Body of pancreas (tissue), 4 donors: ENCODE measurements around the gene MYO16. TPM values are rescaled to one million over a fixed set of nuclear protein-coding genes. Genes with fewer than 3 reads are reported as not detected.

ENCODE experiments used
- ATAC-seq: fragments of 150-250 bp; one replicate; pipeline ENCODE4 v1.9.1; 2016
- DNase-seq, 4 donors: peaks; one replicate each; pipeline ENCODE4 v3.0.0-alpha.2; 2019
- H3K27ac ChIP-seq, 4 donors: fragments of 200-600 bp; sonication (generic); 1 replicate in 3 of 4; 2 replicates in 1 of 4; pipeline versions ENCODE4 v1.5.1 to v1.6.1; 2016 to 2019; ENCODE audit warnings: mild to moderate bottlenecking in 1 of 4, mixed read lengths in 1 of 4, moderate library complexity in 1 of 4
- H3K27me3 ChIP-seq, 2 donors: fragments of 200-600 bp; sonication (generic); one replicate each; pipeline ENCODE4 v1.6.0; 2016; ENCODE audit warnings: mild to moderate bottlenecking in 1 of 2
- H3K36me3 ChIP-seq, 2 donors: fragments of 200-600 bp; sonication (generic); replicated peaks in 1 of 2; 2 replicates each; pipeline ENCODE4 v1.5.1; 2016; ENCODE audit warnings: low read depth in 2 of 2; ENCODE audit not compliant: insufficient read depth in 1 of 2
- H3K4me1 ChIP-seq: fragments of 200-600 bp; sonication (generic); one replicate; pipeline ENCODE4 v1.6.0; 2016
- H3K4me3 ChIP-seq, 2 donors: fragments of 200-600 bp; sonication (generic); 1 replicate in 1 of 2; 2 replicates in 1 of 2; pipeline ENCODE4 v1.5.1; 2016 to 2019
- H3K9me3 ChIP-seq, 3 donors: fragments of 200-600 bp; sonication (generic); 1 replicate in 2 of 3; 2 replicates in 1 of 3; pipeline ENCODE4 v1.5.1; 2016
- POLR2A ChIP-seq, 3 donors: fragments of 450-650 bp; IDR thresholded peaks; one replicate each; pipeline ENCODE4 v1.6.1; 2016; ENCODE audit warnings: antibody characterized with exemption in 3 of 3, mild to moderate bottlenecking in 2 of 3
- WGBS, 2 donors: methylation state at CpG; one replicate each; pipeline ENCODE4 v1.1.5; 2017; 5-methylcytosine and 5-hydroxymethylcytosine counted together
- intact Hi-C: fragments of 100-400 bp; cut with DNase I; formaldehyde crosslinking; loops from one replicate; pipeline ENCODE4 v1.15.1; 2023
- total RNA-seq, 2 donors: library from RNA; depleted of rRNA; stranded (reverse); fragments of >200 nt; gene quantifications; one replicate each; pipeline ENCODE4 v1.1.0, GENCODE V29; 2016
- TF ChIP-seq, protein P1 (sequence below), 7 experiments: fragments of 450-650 bp in 4 of 7; fragments of 200-600 bp in 3 of 7; sonication (generic) in 3 of 7; IDR thresholded peaks; one replicate each; pipeline ENCODE4 v1.5.1; 2016 to 2019; ENCODE audit warnings: antibody characterized with exemption in 7 of 7

Gene MYO16
- total RNA-seq, 2 donors from 2014 or later = under 0.01 to 0.78 TPM

DNA sequence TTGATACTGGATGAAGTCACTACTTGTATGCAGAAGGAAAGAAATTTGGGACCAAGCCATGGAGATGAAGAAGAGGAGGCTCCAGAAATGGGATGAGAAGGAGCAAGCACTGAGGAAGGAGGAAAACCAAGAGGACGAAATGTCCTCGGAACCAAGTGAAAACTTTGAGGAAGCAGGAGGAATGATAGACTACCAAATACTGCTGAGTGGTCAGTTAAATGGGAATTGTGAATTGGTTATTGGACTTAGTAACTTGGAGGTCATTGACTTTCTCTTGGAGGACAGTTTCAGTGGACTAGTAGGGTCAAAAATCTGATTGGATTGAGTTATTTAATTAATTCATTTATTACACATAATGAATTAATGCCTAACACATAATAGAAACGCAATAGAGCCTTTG is 167.9 kb downstream of the MYO16 start:
- H3K27me3 ChIP-seq = no peaks in the 10 kb centered on the region
- 58 to 67% methylated on average over 3 of the region's 3 CpGs for WGBS, 2 donors
- H3K4me1 ChIP-seq = no peaks in the 10 kb centered on the region
- H3K9me3 ChIP-seq = no peaks in the 10 kb centered on the region
- ATAC-seq (no peak), DNase-seq (no peak)
- intact Hi-C loops = no loop called here
- H3K4me3 ChIP-seq = no peak overlapping the region
- H3K27ac ChIP-seq = no peak overlapping the region
- H3K36me3 ChIP-seq = no peaks in the 10 kb centered on the region
- TF ChIP-seq POLR2A (IDR thresholded peaks at IDR 0.05) = no peak
- TF ChIP-seq, protein P1, sequence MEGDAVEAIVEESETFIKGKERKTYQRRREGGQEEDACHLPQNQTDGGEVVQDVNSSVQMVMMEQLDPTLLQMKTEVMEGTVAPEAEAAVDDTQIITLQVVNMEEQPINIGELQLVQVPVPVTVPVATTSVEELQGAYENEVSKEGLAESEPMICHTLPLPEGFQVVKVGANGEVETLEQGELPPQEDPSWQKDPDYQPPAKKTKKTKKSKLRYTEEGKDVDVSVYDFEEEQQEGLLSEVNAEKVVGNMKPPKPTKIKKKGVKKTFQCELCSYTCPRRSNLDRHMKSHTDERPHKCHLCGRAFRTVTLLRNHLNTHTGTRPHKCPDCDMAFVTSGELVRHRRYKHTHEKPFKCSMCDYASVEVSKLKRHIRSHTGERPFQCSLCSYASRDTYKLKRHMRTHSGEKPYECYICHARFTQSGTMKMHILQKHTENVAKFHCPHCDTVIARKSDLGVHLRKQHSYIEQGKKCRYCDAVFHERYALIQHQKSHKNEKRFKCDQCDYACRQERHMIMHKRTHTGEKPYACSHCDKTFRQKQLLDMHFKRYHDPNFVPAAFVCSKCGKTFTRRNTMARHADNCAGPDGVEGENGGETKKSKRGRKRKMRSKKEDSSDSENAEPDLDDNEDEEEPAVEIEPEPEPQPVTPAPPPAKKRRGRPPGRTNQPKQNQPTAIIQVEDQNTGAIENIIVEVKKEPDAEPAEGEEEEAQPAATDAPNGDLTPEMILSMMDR (IDR thresholded peaks at IDR 0.05) = no peak

DNA sequence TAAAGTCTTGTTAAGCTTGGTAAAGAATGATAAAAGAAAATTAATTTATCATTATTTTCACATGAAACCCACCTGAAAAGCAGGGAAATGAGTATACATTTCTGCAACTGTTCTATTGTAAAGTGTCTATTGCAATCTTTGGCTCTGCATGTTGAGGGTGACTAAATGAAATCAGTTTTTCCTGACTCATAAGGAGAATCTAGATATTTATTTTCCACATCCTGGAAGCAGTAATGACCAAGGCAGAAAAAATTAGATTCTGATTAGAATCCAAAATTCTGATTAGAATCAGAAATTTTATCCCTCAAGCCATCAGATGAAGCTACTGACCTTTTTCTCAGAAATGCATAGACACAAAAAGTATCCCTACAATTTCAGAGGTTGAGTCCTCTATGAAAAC is 178.4 kb downstream of the MYO16 start:
- Histone ChIP-seq H3K4me1 (no peaks in the 10 kb centered on the region), H3K27ac (no peak overlapping the region), H3K4me3 (no peak overlapping the region), H3K36me3 (no peaks in the 10 kb centered on the region), H3K27me3 (no peaks in the 10 kb centered on the region), H3K9me3 (no peaks in the 10 kb centered on the region)
- DNase-seq (no peak), ATAC-seq (no peak)
- no peak for TF ChIP-seq POLR2A (IDR thresholded peaks at IDR 0.05)
- TF ChIP-seq, protein P1 (IDR thresholded peaks at IDR 0.05) = no peak
- intact Hi-C loops = no loop called here

DNA sequence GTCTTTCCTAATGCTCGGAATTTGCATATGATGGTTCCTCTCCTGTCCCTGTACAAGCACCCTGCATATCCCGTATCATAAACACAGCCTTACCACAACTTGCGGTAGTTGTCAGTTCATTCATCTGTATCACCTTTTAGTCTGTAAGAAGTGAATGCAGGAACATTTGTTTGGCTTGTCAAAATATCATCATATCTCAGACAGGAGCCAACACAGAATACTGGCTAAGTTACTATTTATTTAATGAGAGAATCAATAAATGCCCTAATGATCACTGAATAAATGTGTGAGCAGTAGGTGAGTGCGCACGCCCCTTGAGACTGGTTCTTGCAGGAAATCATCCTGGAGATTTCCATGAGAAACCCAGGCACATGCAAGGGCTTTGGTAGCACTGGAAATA is 182.8 kb downstream of the MYO16 start:
- H3K27ac ChIP-seq = peak overlapping the region in 1 of 4 donors; percentile 7
- no peak overlapping the region for H3K4me3 ChIP-seq
- no peak for TF ChIP-seq POLR2A (IDR thresholded peaks at IDR 0.05)
- TF ChIP-seq, protein P1 (IDR thresholded peaks at IDR 0.05) = no peak
- H3K4me1 ChIP-seq = no peaks in the 10 kb centered on the region
- ATAC-seq (no peak), DNase-seq (no peak)
- intact Hi-C loops = no loop called here
- peaks cover 0 to 2% (median 0%) of the 10 kb centered on the region in 3 donors for H3K9me3 ChIP-seq
- H3K27me3 ChIP-seq = no peaks in the 10 kb centered on the region
- 45 to 59% methylated on average over 5 of the region's 5 CpGs for WGBS, 2 donors
- H3K36me3 ChIP-seq = no peaks in the 10 kb centered on the region

DNA sequence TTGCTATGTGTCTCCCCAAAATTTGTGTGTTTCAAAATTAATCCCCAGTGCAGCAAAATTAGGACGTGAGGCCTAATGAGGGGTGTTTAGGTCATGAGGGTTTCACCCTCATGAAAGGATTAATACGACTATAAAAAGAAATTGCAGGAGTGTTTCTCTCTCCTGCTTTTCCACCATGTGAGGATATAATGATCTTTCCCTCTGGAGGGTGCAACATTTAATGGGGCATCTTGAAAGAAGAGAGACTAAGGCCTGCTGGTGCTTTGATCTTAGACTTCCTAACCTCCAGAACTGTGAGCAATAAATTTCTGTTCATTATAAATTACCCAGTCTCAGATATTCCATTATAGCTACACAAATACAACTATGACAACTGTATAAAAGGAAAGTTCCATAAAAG is 183.2 kb downstream of the MYO16 start:
- TF ChIP-seq, protein P1 (IDR thresholded peaks at IDR 0.05) = no peak
- TF ChIP-seq POLR2A (IDR thresholded peaks at IDR 0.05) = no peak
- no peaks in the 10 kb centered on the region for H3K27me3 ChIP-seq
- no peaks in the 10 kb centered on the region for H3K4me1 ChIP-seq
- DNase-seq (no peak), ATAC-seq (no peak)
- intact Hi-C loops = no loop called here
- H3K9me3 ChIP-seq = peaks cover 0 to 2% (median 0%) of the 10 kb centered on the region in 3 donors
- WGBS, 2 donors = 62 to 67% methylated on average over 2 of the region's 2 CpGs
- H3K36me3 ChIP-seq = no peaks in the 10 kb centered on the region
- no peak overlapping the region for H3K4me3 ChIP-seq
- peak overlapping the region in 1 of 4 donors; percentile 7 for H3K27ac ChIP-seq

DNA sequence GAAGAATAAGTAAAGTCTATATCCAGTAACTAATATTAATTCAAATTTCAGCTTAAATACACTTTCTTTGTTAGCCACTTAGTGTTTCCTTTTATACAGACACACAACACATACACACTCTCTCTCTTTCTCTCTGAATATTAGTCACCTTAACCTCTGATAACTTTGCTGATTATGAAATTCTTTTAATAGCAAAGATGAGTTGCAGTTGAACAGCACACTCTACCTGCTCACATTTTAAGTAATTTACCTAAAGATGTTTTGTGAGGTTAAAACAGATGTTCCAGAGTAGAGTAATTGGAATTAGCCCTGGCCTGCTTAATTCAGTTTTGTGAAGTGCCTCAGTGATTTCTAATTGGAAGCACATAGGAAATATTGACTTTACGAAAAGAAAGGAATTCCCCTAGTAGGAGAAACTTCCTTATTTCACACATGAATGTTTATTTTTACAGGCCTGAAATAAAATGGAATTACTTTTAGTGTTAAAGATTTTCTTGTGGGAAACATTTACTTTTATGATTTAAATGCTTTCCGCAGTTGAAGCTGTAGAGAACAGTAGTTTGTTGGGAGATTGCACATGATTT is 184.3 kb downstream of the MYO16 start:
- Histone ChIP-seq H3K4me1 (no peaks in the 10 kb centered on the region), H3K27ac (peak overlapping the region in 2 of 4 donors; percentile 21 to 36), H3K27me3 (no peaks in the 10 kb centered on the region), H3K36me3 (no peaks in the 10 kb centered on the region), H3K4me3 (no peak overlapping the region), H3K9me3 (peaks cover 0 to 2% (median 0%) of the 10 kb centered on the region in 3 donors)
- intact Hi-C loops = no loop called here
- ATAC-seq = peak; percentile 30
- 62 to 66% methylated on average over 2 of the region's 2 CpGs for WGBS, 2 donors
- no peak for DNase-seq
- TF ChIP-seq, protein P1 (IDR thresholded peaks at IDR 0.05) = no peak
- no peak for TF ChIP-seq POLR2A (IDR thresholded peaks at IDR 0.05)
